ENCODE measurements around the gene ILF3. TPM values are rescaled to one million over a fixed set of nuclear protein-coding genes. Genes with fewer than 3 reads are reported as not detected.

The ILF3 gene
- total and polyA plus RNA-seq, 10 of the 15 experiments (the other 5 are each of a cell fraction or from before 2014, with no cell fraction given) = 28.1 to 383 (median 176) TPM

- H3K9ac ChIP-seq (ENCODE audit: control insufficient read depth, insufficient read depth, low read length) = no peak overlapping the region
- SMC1A ChIA-PET (ENCODE audit: uncharacterized antibody, unreplicated experiment) = interaction anchor here (1.3 kb wide), 1 partner anchor 18 kb away, joined by 3 read pairs; no protein-coding TSS in a partner anchor
- RAD21 ChIA-PET (ENCODE audit: unreplicated experiment) = interaction anchor here (1.4 kb wide), 1 partner anchor 20 kb away, joined by 4 read pairs; the partner anchor contains the start of gene DNM2
- BruUV-seq (replicated peaks) = TSS peak; percentile 29
- in situ Hi-C loops (cut with MboI) (no loop called here), intact Hi-C loops (cut with micrococcal nuclease; ENCODE audit: unreplicated experiment) (no loop called here)
- H3K9me3 ChIP-seq (replicated peaks; ENCODE audit: control insufficient read depth, insufficient read depth, low read length) = no peaks in the 10 kb centered on the region; the same call in 1 of the 3 replicates
- WGBS (ENCODE audit: insufficient coverage, insufficient replicate concordance, low lambda C conversion rate, missing lambda C conversion rate) = 76% methylated on average over 9 of the region's 9 CpGs
- DNase-seq (ENCODE audit: low read depth, low spot score) (no peak), FAIRE-seq (no peak), ATAC-seq (no peak)
- peaks cover 0 to 2% of the 10 kb centered on the region in 2 experiments; a peak in 3 of 4 replicates for H3K36me3 ChIP-seq (ENCODE audit: control insufficient read depth in 2 of 2, insufficient read depth in 2 of 2, low read length in 1 of 2)
- CTCF ChIA-PET = interaction anchor here (0.8 to 3.2 kb wide), 2 partner anchors 20 to 127 kb away, joined by 3 to 9 read pairs; partner anchors contain the start of gene DNM2
- H3K4me3 ChIP-seq = no peak overlapping the region
- H3K27ac ChIP-seq (ENCODE audit: control insufficient read depth, insufficient read depth) = no peak overlapping the region; the same call in 1 of the 2 replicates
- no peaks in the 10 kb centered on the region for H4K20me1 ChIP-seq (ENCODE audit: control insufficient read depth, insufficient read depth)
- peak overlapping the region; percentile 32 for H3K4me2 ChIP-seq (ENCODE audit: control insufficient read depth, insufficient read depth)
- H3K79me2 ChIP-seq (ENCODE audit: control insufficient read depth, insufficient read depth, low read length) = peaks cover 68% of the 10 kb centered on the region
- peaks cover 16% of the 10 kb centered on the region for H3K4me1 ChIP-seq (ENCODE audit: control insufficient read depth, insufficient read depth, low read length)
- H2AFZ ChIP-seq (ENCODE audit: control insufficient read depth, low read depth, low read length) = no peak overlapping the region
- POLR2A ChIA-PET = interaction anchor here (0.5 to 0.6 kb wide), 2 partner anchors 131 to 169 kb away, joined by 3 read pairs; no protein-coding TSS in a partner anchor
- no peaks in the 10 kb centered on the region for H3K27me3 ChIP-seq (replicated peaks in 1 of 2; ENCODE audit: control insufficient read depth in 2 of 2, insufficient read depth in 2 of 2, low read length in 1 of 2)
- TF ChIP-seq, protein P1, sequence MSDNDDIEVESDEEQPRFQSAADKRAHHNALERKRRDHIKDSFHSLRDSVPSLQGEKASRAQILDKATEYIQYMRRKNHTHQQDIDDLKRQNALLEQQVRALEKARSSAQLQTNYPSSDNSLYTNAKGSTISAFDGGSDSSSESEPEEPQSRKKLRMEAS (IDR thresholded peaks at IDR 0.05; ENCODE audit: low read depth, low read length) = no peak
- TF ChIP-seq RELB (IDR thresholded peaks at IDR 0.05; ENCODE audit: low read depth) = no peak
- TF ChIP-seq EED (IDR thresholded peaks at IDR 0.05; ENCODE audit: low read depth) = no peak
- TF ChIP-seq KLF5 (IDR thresholded peaks at IDR 0.05; ENCODE audit: partially characterized antibody) = no peak
- no peak for TF ChIP-seq RBBP5 (conservative IDR thresholded peaks at IDR 0.05)
- no peak for TF ChIP-seq NRF1 (conservative IDR thresholded peaks at IDR 0.05; ENCODE audit: low read depth, low read length)
- TF ChIP-seq, protein P2, sequence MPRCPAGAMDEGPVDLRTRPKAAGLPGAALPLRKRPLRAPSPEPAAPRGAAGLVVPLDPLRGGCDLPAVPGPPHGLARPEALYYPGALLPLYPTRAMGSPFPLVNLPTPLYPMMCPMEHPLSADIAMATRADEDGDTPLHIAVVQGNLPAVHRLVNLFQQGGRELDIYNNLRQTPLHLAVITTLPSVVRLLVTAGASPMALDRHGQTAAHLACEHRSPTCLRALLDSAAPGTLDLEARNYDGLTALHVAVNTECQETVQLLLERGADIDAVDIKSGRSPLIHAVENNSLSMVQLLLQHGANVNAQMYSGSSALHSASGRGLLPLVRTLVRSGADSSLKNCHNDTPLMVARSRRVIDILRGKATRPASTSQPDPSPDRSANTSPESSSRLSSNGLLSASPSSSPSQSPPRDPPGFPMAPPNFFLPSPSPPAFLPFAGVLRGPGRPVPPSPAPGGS (IDR thresholded peaks at IDR 0.05; ENCODE audit: borderline replicate concordance, insufficient read depth, low read depth, low read length, poor library complexity, severe bottlenecking) = no peak
- TF ChIP-seq SREBF1 (IDR thresholded peaks at IDR 0.05; ENCODE audit: low read length) = no peak
- TF ChIP-seq, protein P3, sequence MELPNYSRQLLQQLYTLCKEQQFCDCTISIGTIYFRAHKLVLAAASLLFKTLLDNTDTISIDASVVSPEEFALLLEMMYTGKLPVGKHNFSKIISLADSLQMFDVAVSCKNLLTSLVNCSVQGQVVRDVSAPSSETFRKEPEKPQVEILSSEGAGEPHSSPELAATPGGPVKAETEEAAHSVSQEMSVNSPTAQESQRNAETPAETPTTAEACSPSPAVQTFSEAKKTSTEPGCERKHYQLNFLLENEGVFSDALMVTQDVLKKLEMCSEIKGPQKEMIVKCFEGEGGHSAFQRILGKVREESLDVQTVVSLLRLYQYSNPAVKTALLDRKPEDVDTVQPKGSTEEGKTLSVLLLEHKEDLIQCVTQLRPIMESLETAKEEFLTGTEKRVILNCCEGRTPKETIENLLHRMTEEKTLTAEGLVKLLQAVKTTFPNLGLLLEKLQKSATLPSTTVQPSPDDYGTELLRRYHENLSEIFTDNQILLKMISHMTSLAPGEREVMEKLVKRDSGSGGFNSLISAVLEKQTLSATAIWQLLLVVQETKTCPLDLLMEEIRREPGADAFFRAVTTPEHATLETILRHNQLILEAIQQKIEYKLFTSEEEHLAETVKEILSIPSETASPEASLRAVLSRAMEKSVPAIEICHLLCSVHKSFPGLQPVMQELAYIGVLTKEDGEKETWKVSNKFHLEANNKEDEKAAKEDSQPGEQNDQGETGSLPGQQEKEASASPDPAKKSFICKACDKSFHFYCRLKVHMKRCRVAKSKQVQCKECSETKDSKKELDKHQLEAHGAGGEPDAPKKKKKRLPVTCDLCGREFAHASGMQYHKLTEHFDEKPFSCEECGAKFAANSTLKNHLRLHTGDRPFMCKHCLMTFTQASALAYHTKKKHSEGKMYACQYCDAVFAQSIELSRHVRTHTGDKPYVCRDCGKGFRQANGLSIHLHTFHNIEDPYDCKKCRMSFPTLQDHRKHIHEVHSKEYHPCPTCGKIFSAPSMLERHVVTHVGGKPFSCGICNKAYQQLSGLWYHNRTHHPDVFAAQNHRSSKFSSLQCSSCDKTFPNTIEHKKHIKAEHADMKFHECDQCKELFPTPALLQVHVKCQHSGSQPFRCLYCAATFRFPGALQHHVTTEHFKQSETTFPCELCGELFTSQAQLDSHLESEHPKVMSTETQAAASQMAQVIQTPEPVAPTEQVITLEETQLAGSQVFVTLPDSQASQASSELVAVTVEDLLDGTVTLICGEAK (IDR thresholded peaks at IDR 0.05; ENCODE audit: borderline replicate concordance) = no peak
- TF ChIP-seq GABPA (IDR thresholded peaks at IDR 0.05; ENCODE audit: low read depth) = no peak
- TF ChIP-seq CBFB (IDR thresholded peaks at IDR 0.05; ENCODE audit: low read depth) = no peak
- TF ChIP-seq, protein P4, sequence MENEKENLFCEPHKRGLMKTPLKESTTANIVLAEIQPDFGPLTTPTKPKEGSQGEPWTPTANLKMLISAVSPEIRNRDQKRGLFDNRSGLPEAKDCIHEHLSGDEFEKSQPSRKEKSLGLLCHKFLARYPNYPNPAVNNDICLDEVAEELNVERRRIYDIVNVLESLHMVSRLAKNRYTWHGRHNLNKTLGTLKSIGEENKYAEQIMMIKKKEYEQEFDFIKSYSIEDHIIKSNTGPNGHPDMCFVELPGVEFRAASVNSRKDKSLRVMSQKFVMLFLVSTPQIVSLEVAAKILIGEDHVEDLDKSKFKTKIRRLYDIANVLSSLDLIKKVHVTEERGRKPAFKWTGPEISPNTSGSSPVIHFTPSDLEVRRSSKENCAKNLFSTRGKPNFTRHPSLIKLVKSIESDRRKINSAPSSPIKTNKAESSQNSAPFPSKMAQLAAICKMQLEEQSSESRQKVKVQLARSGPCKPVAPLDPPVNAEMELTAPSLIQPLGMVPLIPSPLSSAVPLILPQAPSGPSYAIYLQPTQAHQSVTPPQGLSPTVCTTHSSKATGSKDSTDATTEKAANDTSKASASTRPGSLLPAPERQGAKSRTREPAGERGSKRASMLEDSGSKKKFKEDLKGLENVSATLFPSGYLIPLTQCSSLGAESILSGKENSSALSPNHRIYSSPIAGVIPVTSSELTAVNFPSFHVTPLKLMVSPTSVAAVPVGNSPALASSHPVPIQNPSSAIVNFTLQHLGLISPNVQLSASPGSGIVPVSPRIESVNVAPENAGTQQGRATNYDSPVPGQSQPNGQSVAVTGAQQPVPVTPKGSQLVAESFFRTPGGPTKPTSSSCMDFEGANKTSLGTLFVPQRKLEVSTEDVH (IDR thresholded peaks at IDR 0.05; ENCODE audit: low read depth, partially characterized antibody) = no peak
Observed at GRCh38 chr19:10736916-10737551, 82.9 kb downstream of the ILF3 start.
